Glomerular endothelial cell (primary cell): ENCODE data around the gene ATP13A5. TPM values are rescaled to one million over a fixed set of nuclear protein-coding genes. Genes with fewer than 3 reads are reported as not detected.

Experiments used
- DNase-seq: peaks from one replicate; pipeline ENCODE4 v3.0.0-alpha.2; 2011; ENCODE audit warnings: low read depth, low spot score; ENCODE audit errors: extremely low read depth
- total RNA-seq: library from RNA; depleted of rRNA; stranded (reverse); fragments of >200 nt; gene quantifications from 2 replicates; pipeline ENCODE4 v1.2.3, GENCODE V29; 2015

ATP13A5 gene
- total RNA-seq, 1 donor from 2014 or later, result not detected

DNA sequence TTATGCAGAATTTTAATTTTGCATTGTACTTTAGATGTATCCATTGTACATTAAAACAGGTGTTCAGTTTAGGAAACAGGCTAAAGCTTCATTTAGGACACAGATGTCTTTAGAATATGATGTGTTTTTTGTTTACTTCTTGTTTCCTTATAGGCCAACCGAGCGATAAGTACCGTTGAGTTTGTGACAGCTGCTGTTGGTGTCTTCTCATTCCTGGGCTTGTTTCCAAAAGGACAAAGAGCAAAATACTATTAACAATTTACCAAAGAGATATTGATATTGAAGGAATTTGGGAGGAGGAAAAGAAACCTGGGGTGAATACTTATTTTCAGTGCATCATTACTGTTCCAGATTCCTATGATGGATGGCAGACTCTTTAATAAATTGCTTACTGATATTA is 108.1 kb downstream of the ATP13A5 start:
- no peak for DNase-seq

DNA sequence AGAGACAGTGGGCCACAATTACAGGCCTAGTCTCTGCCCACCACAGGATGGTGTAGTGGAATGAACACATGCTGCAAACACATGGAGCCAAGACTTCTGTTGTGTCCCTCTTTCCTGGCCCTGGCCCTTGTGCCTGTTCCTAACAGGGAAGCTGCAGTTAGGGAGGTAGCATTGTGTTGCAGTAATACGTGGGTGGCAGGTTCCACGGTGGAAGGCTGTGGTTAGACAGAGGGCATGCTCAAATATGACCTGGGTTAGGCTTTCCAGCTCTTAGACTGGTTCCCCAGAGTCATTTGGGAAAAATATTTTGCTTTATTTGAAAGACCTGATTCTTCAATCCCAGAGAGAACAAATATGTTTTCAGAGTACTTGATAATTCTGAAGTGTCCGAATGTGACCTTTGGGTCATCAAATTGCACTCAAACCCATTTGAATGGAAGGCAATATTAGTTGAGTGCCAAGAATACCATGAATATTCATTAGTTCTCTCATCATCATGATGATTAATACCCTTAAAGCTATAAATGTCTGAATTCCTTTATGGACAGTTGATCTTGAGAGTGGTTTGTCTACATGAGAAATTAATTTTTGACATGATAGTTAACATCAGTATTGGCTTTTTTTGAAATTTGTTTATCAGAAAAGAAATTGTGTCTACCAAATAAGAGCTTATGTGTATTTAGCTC is 109.1 kb downstream of the ATP13A5 start:
- DNase-seq, result no peak

DNA sequence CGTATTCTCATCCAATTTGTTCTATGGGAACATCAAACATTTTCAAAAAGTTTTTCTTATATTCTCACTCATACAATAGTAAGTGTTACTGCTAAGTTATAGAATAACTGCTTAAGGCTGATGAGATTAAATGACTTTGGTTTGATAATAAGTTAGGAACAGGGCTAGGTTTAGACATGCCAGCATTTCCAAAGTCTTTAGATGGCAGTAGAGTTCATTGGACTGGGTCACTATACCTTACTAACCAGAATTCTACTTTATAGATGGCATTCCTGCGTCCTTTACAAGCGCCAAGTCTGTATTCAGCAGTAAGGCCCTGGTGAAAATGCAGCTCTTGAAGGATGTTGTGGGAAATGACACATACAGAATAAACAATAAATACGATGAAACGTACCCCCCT is 115.8 kb downstream of the ATP13A5 start:
- DNase-seq, result no peak

DNA sequence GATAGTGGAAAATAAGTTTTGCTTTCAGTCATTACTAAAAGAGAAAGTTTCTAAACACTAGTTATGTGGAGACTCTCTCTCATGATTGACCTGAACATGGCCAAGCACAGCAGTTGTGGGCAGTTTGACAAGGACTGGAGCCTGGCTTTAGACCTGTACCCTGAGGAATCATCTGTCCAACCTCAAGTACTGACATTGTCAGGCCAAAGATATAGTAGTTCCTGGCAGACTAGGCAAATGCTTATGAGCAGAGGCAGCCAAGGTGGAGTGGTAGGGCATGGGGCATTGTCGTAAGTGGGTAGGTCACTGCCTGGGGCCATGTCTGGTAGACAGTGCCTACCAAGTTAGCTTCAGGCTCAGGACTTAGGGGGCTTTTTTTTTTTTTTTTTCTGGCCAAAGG is 116.6 kb downstream of the ATP13A5 start:
- no peak for DNase-seq

DNA sequence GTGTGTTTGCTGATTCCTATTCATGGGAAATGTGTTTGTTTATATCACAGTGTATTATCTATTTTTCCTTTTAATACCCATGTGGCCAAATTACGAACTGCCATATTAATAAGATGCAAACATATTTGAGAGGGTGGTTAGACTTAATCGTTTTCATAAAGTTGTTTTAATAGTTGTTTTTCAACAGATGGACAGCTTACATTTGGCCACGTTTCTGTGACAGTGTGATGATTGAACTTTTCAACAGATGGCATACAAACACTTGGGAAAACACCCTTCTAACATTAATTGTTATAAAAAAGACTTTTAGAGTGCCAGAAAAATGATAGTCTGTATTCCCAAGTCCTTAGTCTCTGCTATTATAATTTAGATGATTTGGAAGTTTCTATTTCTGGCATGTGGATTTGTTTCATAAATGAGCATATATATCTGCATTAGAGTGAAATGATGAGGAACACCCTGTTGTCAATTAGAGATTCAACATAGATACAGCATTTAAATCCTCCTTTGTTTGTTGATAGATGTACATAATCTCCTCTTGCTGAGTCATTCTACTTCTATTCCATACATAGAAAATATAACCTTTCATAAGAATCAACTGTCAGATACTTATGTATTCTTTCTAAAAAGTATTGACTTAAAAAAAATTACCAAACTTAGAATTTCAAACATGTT is 124.4 kb downstream of the ATP13A5 start:
- DNase-seq, result no peak

DNA sequence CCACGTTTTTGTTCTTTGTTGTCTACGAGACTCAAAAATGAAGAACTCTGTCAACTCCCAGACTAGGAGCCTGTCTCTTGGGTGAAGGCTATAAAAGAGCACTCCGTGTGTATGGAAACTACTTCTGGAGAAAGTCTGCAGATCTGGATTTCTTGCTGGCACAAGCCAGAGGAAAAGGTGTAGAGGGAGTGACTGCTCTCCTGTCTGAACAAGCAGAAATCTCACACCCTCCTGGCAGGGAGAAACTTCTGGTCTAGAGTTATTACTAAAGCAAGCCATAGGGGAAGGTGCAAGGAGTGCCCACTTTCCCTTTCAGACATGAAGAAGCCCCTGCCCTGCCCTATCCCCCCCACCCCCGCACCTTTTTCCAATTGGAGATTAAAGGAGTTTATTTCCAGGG is 128.1 kb downstream of the ATP13A5 start:
- DNase-seq, result no peak

DNA sequence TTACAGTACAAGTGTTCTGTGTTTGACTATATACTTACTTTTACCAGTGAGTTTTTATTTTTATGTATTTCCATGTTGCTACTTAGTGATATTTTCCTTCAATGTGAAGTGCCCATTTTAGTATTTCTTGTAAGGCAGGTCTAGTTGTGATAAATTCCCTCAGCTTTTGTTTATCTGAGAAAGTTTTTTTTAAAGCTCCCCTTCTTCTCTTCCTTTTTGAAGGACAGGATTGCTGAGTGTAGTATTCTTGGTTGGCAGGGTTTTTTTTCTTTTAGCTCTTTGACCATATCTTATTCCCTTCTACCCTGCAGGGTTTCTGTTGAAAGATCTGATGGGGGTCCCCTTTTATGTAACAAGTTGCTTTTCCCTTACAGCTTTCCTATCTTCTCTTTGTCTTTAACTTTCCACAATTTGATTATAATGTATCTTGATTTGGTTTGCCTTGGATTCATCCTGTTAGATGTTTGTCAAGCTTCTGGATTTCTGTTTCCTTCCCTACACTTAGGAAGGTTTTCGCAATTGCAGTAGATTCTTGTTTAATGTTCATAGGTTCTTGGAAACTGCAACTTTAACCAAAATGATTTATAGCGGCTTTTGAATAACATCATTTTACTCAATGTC is 129.6 kb downstream of the ATP13A5 start:
- no peak for DNase-seq

DNA sequence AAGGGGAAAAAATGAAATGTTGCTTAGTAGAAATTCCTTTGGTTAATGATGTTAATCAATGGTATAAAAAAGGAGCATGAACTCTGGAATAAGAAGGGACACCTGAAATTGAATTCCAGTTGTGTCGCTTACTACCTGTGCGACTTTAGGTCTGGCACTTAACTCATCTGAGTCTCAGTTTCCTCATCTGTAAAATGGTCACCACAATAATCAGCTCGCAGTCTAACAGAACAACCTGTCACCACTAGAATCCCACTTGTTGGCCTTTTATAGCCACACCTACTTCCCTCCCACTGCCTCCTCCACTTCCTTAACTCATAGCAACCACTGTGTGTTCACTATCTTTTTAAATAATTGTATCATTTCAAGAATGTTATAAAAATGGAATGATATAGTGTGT is 135.0 kb downstream of the ATP13A5 start:
- DNase-seq, result no peak

DNA sequence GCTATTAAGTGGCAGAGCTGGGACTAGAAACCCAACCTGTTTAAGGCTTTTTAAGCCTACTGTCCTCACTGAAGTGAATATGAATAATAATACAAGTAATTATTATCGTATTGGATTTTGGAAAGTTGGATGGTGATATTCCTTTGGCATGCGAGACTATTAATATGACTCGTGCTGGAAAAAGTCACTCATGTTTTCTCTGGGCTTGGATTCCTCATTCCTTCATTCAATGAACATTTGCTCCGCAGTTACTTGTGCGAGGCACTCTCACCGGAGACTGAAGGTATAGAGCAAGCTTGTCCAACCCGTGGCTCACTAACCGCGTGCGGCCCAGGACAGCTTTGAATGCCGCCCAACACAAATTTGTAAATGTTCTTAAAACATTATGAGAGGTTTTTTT is 136.8 kb downstream of the ATP13A5 start:
- DNase-seq, result no peak

DNA sequence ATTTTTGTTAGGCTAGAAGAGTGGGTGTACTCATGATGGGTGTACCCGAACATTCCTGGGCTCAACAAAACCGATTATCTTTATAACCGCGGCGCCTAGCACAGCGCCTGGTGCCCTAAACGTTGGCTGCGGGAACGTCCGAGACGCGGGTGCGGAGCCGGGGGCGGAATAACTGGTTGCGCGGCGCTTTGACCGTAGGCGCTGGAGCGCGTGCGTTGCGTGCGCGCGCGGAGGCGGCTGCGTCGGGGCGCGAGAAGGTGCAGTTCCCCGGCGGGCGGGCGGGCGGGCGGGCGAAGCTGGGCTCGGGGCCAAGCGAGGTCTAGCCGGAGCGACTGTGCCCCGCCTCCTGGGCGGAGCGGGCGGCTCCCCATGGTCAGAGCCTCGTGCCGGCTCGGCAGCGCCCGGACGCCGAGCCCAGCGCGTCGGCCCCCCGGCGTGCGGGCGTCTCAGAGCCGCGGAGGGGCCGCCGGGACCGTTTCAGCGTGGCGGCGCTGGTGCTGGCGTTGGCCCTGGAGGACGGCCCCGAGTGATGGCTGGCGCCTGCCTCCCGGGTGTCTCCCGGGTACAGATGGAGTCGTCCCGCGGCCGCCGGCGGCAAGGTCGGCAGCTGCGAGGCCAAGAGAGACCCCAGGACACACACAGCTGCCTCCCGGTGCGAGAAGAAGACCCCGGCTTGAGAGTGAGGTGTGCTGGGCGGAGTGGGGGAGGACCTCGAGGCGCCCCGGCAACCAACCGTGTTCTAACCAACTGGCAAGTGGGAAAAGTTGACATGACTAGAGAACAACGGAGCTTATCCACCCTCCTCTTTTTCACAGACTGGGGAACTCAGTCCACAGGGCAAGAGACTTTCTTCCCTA is 137.5 kb downstream of the ATP13A5 start, which contains the start of gene PLAAT1:
TSS of gene PLAAT1 (plus strand) at position 373 of the 857 bp plus-strand sequence. CDS start 14,429 bp downstream, outside the sequence.
- DNase-seq, result no peak

DNA sequence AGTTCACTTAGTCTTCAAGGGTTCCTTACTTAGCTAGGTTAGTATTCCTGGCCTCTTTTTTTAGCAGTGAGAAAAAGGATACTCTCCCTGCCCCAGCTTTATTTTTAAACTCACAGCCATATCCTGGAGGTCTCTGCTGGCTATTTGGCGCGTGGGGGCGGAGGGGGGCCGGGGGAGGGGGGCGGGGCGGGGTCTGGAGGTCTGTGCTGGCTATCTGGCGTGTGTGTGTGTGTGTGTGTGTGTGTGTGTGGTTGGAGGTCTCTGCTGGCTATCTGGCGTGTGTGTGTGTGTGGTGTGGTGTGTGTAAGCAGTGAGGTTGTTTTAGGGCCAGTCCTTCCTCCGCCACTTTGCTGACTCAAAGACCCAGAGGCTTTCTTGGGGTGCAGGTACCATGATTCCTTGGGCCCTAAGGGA is 138.1 kb downstream of the ATP13A5 start:
- no peak for DNase-seq

DNA sequence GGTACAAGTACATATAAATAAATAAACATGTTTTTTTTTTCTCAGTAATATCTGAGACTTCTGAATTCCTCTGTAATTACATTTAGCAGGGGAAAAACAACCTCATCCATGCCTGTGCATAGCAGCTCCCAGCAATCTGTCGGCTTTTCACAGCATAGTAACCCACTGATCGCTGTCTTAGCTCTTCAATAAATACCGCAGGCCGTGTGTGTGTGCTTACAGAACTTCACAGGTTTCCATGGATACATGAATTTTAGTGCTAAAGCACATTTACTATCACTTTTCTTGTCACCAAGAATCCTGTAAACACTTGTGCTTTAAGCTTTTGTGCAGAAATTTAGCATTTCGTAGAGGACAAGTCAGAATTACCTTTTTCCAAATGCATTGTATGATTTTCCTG is 141.5 kb downstream of the ATP13A5 start:
- DNase-seq, result no peak

DNA sequence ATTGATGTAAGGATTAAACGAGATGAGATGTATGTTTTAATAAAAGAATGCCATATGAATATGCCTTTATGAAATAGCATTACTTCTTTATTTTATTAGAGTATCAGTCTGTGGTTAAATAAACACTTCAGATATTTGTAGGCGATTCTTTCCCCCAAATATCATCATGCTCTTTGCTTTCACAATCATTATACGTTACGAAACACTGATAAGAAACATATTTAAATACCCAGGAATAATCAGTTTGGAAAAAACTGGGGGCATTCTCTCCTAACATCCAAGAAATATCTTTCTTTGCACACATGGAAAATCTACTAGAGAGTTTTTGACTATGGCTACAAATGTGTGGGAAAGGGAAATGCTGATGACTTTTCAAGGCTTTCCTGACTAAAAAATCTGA is 142.0 kb downstream of the ATP13A5 start:
- DNase-seq, result no peak

DNA sequence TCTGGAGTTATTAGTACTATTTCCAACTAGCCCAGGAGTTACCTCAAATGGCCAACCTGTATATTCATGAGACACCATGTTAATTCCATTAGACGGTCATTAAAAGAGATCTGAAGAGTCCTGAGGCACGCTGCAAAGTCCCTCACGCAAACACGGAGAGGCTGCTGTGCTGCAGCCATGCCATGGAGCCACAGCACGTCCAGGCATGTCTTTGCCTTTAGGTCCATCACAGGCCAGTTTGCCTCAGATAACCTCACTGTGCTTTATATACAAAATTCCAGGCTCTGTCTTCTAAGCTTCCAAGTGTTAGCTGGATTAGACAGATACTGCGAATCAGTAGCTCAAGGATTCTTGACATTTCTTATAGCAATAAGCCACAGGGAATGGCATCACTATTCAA is 147.4 kb downstream of the ATP13A5 start:
- no peak for DNase-seq

DNA sequence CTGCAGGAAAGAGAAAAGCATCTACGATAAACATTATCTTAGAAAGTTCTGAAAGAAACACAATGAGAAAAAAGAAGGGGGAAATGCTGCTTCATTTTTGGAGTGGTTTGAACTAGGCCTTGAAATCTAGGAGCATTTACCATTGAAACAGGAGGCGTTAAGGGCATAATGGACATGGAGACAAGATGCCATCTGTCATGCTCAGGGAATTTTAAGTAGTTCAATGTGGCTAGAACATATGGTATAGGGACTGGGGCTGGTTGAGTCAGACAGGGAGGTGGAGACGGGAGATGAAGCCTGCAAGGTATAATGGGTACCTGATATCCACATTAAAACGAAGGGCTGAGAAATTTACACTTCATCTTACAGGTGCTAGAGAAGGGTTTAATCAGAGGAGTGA is 147.9 kb downstream of the ATP13A5 start:
- DNase-seq, result no peak

DNA sequence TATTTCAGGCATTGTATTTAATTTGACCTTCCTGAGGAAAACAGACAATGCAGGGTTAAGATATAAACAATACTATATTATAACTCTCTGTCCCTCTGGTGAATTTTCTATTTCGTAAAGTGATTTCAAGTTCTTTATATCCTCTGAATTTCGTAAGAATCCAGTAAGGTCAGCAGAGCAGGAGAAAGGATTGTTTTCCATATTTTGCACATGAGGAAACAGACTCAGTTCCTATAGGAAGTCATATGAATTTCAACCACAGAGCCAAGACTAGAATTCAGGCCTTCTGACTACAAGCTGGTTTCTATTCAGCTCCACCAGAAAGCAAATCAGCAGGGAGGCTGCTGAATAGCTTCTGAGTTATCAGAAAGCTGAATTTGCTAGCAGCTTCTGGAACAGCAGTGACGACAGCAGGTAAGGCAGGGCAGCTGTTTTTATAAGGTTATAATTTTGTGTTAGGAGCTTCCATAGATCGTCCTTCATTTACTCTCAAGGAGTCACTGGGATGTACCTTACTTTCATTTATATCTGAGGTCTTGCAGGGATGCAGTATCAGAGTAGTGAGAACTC is 148.6 kb downstream of the ATP13A5 start:
- DNase-seq, result peak; percentile 42

DNA sequence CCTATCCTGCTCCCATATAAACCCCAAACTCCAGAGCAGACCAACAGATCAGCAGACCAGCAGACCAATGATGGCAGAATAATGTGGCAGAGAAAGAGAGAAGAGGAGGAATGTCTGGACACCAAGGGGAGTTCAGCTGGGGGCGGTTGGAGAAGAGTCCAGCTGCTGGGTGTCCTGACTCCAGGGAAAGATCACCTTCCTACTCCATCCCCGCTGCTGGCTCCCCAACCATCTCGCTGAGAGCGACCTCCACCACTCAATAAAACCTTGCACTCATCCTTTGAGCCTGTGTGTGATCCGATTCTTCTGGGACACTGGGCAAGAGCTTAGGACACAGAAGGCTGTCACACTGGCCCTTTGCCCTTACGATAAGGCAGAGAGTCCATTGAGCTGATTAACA is 150.3 kb downstream of the ATP13A5 start:
- no peak for DNase-seq

DNA sequence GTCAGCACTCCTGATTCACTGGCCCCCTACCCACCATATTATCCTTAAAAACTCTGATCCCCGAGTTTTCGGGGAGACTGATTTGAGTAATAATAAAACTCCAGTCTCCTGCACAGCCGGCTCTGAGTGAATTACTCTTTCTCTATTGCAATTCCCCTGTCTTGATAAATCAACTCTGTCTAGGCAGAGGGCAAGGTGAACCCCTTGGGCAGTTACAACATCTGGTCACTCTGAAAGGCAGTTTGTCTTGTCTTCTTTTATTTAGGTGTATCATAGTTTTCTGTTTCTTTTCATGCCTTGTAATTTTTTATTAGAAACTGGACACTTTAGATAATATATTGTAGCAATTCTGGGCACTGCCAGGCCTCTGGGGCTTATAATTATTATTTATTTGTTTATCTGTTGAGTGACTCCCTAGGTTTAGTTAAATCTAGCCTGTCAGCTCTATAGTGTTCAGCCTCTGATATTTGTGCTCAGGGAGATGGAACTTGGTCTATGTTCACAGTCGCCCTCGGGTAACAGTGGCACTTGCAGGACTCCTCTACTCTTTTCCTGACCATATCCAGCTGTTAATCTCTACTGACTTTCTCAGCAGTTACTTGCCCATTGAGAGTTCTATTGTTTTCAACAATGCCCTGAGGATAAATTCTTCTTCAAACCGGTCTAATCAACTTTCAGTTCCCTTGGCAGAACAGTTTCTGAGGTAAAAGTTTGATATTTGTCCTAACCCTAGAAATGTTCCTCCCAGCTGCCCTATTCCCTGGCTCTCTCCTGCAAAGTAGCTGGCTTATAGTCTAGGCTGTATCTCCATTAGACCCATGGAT is 153.0 kb downstream of the ATP13A5 start:
- DNase-seq, result no peak
